ENCODE results near the gene HOTAIR. TPM values are rescaled to one million over a fixed set of nuclear protein-coding genes. Genes with fewer than 3 reads are reported as not detected.

Gene HOTAIR
- polyA plus RNA-seq, 4 donors: 0.96 to 2.3 (median 1.8) TPM

DNA sequence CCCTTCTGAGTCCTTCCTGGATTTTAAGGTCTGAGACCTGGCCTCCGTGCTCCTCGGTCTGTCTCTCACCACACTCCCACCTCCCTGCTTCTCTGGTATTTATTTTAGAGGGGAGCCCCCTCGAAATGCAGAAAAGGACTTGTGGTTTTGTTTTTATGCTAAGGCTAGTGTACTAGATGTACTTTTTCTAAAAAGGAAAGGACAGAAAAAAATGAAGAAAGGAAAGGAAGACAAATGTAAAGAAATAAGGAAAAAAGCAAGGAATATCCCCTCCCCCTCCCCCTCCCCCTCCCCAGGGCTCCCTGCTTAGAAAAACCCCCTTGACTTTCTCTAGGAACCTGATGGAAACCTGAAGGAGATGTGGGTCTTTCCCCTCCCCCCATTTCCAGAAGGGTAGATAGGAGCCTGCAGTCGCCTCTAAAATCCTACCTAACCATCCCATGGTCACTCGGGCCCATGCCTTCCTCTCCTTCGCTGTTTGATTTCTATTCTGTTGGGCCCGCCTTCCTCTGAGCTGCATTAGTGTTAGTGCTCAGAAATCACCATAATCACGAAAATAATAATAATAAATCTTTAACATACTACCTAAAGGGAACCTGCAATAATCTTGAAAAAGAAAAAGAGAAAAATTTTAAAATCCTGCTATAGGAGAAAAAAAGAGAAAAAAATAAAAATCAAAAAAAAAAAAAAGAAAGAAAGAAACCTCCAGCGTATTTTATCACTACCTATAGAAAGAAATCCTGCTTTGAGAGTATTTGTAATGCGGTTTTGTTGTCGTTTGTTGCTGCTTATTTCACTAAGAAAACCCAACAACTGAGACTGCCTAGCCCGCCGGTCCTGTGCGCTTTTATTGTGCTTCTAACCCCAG, 37.1 kb upstream of the HOTAIR start:
- no peak for DNase-seq (ENCODE audit: low read depth in 4 of 4, low spot score in 2 of 4)

DNA sequence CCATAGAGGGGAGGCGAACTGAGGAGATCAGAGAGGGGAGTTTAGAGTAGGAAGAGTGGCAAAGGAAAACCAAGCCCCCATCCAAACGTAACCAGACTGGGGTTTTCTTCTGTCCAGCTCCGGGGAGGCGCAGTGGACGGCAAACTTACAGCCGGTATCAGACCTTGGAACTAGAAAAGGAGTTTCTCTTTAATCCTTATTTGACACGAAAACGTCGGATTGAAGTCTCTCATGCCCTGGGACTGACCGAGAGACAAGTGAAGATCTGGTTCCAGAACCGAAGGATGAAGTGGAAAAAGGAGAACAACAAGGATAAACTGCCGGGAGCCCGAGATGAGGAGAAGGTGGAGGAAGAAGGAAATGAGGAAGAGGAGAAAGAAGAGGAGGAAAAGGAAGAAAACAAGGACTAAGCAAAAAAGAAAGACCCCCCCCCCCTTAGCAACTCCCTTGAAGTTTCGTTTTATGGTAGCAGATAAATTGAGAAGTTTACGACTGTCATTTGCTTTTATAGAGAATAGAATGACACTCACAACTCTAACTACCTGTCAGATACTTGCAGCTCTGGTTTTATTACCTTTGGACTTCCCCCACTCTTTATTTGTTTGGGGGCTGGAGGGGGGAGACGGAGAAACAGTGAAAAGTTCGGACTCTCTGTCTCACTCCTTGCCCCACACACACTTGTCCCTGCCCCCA, 36.4 kb upstream of the HOTAIR start:
- DNase-seq (ENCODE audit: low read depth in 4 of 4, low spot score in 2 of 4): no peak

DNA sequence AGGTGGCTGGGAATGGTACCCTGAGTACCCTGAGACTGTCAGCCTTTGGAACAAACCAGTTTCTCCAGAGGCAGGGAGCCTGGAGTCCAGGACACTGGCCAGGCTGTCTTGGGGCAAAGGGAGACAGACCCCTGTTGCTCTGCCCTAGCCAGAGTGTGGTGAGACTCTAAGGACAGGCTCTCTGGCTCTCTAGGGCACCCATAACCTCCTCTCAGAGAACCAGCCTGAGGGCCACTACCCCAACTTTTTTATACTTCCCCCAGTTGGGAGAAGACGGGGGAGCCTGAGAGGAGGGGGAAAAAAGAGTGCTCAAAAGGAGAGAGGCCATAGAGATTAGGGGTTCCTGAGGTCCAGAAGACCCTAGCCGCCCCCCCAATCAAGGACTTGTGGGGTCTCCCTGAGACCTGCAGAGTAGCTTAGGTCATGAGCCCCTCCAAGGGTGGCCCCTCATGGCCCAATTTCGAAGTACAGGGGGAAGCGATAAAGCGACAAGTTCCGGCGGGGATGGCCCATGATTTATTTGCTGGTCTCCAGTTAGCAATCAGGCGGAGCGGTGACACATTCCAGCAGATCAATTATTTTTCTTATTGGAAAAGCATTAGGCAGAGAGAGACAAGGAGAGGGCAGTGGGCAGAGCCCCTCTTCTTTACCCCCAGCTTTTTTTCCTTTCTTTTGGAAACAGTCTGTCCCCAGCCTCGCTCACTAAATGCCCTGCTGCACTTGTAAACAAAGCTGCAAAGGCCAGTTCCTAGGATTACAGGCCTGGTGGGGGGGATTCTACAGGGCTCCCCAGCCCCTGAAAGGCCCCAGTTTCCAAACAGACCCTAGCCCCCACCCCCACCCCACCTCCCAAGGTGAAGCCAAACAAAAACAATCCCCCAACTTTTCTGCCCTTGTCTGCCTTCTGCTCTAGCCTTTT, 35.6 kb upstream of the HOTAIR start:
- DNase-seq (ENCODE audit: low read depth in 4 of 4, low spot score in 2 of 4): no peak

DNA sequence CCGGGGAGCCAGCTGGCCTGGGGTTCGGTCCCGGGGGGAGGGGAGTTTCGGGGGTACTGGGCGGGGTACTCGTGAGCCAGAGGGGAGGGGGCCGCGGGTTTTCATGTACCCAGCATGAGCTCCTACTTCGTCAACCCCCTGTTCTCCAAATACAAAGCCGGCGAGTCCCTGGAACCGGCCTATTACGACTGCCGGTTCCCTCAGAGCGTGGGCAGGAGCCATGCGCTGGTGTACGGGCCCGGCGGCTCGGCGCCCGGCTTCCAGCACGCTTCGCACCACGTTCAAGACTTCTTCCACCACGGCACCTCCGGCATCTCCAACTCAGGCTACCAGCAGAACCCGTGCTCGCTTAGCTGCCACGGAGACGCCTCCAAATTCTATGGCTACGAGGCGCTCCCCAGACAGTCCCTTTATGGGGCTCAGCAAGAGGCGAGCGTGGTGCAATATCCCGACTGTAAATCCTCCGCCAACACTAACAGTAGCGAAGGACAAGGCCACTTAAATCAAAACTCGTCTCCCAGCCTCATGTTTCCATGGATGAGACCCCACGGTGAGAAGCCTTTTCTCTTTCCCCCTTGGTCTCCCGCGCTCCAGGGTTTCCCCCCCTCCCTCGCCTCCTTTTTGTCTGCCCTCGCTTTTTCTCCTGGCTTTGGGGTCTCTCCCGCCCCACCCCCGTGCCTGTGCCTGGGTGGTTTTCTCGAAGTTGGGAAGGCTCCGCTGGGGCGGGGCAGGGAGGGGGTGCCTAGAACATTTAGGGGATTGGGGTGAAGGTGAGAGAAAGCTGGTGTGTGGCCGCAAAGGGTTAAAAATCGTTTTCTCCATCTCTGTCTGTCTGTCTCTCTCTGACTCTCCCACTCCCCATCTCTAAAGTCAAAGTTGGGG, 34.7 kb upstream of the HOTAIR start:
- DNase-seq (ENCODE audit: low read depth in 4 of 4, low spot score in 2 of 4): no peak

DNA sequence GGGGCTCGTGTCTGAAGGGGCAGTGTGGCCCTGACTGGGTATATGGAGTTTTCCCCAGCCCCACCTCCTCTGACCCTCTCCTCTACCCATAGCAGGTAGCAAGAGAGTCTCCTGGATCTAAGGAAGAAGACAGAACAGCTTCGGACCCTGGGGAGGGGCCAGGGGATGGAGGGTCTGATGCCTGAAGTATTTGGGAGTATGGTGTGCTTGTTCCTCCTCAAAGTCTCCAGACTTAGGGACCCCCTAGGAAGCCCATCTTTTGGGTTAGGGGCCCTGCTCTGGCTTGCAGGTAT, 33.5 kb upstream of the HOTAIR start:
- DNase-seq (ENCODE audit: low read depth in 4 of 4, low spot score in 2 of 4): no peak

DNA sequence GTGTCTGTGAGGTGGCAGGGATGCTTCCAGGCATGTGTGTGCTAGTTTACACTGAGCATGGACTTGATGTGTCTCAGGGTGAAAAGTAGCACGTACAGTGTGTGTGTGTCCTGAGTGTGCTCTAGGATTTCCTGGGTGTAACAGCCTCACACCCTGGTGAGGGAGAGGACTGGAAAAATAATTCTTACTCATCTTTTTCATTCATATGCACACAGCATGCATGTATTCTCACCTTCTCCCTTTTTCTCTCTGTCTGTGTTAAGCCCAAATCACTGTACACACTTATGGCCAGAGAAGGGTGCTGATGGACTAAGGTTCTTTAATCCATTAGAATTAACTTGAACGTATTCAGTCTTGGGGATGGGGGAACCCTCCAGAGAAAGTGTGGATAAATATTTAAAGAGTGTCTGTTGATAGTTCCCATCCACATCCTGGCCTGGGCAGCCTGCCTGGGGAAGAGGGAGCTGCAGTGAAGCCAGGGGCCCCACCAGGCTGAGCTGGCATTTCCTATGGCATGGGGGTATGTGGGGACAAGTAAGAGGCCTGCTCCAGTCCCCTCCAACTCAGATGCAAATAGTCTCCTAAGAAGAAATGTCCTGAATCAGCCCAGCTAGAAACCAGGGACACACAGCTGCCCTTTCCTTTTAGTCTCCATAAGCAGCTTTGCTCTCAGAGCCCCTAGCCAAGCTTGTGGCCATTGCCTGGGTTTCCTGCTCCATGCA, 32.9 kb upstream of the HOTAIR start:
- DNase-seq (ENCODE audit: low read depth in 4 of 4, low spot score in 2 of 4): no peak

DNA sequence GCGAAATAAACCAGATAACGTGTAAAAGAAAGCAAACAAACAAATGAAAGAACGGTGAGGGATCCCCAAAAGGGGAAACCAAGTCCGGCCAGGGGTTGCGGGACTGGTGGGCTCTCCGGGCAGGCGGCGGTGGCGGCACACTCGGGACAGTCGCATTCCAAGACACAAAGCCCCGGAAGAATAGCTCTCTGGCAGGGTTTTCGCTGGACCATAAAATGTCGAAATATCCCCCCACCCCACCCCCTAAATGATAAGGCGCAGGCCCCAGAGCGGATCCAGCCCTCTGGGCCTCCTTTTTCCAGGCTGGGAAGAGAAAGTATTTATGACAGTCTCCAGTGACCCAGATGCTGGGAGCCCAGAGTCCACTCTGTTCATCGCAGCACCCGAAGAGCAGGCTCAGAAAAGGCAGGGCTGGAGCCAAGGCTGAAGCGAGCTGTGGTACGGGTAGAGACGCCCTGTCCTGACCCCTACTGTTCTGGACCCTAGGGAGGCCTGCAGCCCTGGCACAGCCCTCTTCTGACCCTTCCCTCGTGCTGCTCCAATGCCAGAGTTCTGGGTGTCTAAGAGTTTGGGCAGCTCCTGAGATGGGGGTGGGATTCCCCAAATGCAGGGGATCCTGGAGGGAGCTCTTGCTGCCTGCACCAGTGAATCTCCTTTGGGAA, 31.9 kb upstream of the HOTAIR start:
- no peak for DNase-seq (ENCODE audit: low read depth in 4 of 4, low spot score in 2 of 4)

DNA sequence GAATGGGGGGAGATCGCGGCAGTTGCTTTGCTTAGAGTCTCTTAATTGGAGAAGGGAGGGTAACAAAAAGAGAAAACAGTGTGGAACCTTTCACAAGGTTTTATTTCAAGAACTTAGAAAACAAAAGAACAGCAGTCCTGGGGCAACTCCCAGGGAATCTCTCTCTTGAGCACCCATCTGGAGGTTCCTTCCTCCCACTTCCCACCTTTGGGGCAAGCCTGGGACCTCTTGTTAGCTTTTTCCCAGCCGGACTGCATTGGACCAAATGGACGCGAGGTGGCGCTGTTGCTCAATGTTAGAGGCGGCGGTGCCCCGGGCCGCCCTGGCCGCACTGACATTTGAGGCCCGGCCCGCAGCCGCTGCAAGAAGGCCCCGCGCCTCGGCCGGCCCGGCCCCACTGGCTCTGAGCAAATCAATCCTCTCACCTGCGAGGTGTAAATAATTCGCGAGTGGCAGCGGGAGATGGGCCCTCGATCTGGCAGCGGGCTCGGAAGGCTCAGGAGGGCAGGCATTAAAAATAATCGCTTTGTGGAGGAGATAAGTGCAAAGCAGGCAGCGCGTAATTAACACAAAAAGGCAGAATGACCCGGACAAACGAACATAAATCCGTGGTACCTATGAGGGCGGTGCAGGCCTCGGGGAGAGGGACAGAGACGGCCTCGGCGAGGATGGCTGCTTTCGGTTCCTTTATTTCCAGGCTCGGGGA, 31.3 kb upstream of the HOTAIR start:
- DNase-seq (ENCODE audit: low read depth in 4 of 4, low spot score in 2 of 4): peak in 3 of 4 donors; percentile 87 to 94 (median 93)

DNA sequence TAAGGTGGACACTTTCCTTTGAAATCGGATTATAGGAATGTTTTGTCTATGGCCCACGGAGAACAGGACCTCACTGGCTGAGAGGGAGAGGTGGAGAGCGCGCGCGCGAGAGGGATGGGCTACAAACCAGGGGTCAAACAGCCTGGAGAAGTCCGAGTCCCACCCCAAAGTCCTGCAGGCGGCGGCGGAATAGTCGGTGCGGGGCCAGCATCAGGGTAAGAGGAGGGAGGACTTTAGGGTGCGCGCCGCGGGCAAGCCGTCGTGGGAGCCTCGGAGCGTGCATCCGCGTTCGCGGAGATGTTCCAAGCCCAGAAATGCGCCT, 30.7 kb upstream of the HOTAIR start:
- no peak for DNase-seq (ENCODE audit: low read depth in 4 of 4, low spot score in 2 of 4)

DNA sequence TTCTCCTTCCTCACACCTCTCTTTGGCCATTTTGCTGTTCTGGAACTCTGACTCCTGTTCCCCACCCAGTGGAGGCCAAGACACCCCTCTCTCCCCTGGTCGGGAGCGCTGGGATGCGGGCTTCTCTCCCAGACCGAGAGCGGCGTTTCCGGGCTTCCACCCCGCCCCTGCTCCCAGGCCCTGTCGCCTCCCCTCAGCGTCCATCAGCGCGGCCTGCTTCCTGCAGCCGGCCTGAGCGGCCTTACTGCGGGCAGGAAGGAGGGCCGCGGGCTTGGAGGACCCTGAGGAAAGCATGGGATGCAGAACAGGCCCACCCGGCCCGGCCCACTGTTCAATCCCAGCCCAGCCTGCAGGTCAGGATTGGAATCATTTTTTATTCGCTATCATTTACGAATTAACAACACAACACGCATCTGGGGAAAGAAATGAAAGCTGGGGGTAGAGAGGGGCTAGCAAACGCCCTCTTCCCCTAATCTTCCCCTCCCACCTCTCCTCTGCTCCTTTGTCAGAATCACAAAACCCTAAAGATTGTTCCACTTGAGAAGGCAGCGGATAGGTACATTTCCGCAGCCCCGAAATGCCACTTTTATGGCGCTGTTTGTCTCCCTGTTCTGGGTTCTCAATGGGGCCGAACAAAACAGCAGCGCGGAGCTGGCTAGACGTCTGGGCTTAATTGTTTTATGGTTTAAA, 30.2 kb upstream of the HOTAIR start:
- no peak for DNase-seq (ENCODE audit: low read depth in 4 of 4, low spot score in 2 of 4)

DNA sequence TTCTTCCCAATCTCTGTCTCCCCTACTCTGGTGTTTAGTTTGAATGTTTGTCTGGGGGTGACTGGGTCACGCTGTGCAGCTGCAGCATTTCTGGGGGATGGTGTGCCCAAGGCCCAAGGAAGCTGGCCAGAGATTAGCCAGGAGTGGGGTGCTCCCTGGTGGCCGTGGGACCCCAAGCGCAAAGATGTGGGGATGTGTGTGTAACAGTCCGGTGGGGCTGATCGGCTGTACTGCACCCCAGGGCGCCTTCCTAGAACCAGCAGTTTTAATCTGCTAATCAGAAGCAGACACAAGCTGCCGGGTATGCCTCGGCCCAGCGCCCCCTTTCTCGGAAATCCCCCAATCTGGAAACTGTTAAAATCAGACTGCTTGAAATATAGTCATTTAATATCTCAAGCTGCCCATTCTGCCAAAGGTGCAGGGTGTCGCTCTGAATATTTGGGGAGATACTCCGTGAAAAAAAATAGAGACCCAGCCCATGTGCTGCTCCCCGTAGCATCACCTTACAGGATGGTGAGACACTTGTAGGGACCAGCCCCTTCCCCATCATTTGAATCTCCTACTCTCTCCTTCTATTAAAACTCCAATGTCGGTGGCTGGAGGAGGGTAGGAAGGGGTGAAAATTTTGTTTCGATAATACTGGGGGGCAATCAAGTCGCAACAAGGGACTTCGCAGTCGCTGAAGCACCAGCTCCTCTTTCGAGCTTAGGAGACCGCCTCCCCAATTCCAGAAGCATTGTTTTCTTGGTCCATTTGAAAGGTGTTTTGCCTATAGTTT, 29.5 kb upstream of the HOTAIR start:
- no peak for DNase-seq (ENCODE audit: low read depth in 4 of 4, low spot score in 2 of 4)

DNA sequence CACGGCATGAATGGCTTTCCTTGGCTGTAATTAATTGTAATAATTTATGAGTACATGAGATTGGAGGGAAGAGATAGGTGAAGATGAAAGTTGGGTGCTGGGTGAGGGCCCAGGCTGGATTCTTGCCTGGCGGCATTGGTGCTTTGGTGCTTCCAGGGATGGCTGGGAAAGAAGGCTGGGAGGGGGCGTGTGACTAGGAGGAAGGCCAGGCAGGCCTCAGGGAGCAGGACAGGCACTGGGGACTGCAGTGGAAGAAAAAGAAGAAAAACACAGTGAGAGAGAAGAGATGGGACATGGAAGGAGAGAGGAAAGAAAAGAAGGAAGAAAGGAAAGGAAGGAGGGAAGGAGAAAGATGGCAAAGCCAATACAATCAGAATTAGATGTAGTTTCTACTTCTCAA, 28.9 kb upstream of the HOTAIR start:
- no peak for DNase-seq (ENCODE audit: low read depth in 4 of 4, low spot score in 2 of 4)

DNA sequence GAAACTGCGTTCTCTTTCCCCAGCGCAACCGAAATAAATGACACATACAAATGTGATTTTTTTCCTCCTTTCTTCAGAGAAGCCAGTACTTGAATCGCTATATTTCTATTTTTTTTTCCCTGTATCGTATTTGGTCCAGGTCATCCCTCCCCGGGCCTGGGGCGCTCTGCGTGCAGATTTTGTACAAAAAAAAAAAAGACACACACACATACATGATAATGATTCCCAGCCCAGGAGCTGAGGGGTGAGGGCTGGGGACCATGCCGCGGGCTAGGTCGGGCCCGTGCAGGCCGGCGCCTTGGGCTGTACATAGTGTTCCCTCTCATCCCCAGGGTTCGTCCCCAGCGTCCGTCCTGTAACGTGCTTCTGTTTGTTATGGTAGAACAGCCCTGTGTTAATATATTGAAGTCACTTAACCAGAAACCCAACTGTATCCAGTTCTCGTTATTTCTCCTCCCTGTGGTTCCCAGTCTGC, 28.2 kb upstream of the HOTAIR start:
- no peak for DNase-seq (ENCODE audit: low read depth in 4 of 4, low spot score in 2 of 4)

DNA sequence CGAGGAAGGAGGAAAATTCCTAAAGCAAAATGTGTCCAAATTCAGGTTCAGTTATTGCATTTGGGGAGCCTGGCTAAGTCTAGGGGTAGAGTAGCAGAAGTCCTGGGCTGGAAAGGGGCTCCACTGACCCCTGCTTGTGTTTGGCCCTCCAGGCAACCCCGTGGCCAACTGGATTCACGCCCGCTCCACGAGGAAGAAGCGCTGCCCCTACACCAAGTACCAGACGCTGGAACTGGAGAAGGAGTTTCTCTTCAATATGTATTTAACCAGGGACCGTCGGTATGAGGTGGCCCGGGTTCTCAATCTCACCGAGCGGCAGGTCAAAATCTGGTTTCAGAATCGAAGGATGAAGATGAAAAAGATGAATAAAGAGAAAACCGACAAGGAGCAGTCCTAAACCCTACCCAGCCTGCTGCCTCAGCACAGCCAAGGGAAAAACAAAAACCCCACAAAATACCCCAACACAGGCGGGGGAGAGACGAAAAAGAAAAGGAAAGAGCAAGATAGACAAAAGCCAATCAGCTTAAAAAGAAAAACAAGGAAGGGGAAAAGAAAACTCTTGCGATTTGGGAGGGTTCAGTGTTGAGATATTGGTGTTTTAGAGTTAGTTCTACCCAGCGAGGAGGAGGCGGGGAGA, 27.6 kb upstream of the HOTAIR start:
- DNase-seq (ENCODE audit: low read depth in 4 of 4, low spot score in 2 of 4): no peak

DNA sequence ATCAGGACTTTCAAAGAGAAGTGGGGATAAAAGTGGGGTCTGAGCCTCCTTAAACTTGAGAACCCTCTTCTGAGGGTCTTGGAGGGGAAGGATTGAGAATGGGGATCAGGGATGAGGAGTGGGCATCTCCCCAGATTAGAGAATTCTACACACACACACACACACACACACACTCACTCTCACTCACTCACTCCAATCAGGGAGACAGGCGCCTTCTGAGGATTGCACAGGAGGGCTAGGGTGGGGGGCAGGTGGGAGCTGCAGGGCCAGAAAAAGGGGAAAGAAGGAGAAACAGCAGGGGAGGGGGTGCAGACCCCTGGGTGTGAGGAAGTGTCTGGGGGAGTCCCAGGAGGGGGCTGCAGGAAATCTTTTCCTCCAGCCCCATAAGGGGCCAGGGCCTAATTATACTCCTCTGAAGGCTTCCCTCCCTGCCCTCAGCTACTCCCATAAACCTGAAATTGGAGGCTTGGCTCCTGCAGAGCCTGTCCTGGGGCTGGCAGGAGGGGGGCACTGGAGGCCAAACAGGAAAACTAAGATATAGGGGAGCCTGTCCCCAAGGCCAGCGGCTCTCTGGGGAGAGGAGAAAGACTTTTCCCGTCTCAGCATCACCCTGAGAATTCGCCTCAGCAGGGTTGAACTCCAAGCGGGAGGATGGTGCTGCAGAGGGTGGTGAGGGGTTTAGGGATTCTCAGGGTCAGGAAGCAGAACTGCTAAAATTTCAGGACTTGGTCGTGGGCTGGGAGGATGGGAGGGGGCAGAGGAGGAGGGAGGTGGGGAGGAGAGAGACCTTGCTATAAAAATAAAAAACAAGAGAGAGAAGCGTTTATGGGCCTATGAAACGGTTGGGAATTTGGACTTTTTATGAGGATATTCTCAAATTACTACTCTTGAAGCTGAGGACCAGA, 26.8 kb upstream of the HOTAIR start:
- DNase-seq (ENCODE audit: low read depth in 4 of 4, low spot score in 2 of 4): no peak
